Measurements from ENCODE around the gene TMEM231. TPM values are rescaled to one million over a fixed set of nuclear protein-coding genes. Genes with fewer than 3 reads are reported as not detected.
"Not testable (repeated sequence)": the region's sequence is repeated elsewhere in the genome, so short reads cannot be mapped to it uniquely, and the experiment has no call there.

Gene TMEM231
- polyA plus RNA-seq, 3 donors, result 18.3 to 24.9 (median 19.2) TPM

DNA sequence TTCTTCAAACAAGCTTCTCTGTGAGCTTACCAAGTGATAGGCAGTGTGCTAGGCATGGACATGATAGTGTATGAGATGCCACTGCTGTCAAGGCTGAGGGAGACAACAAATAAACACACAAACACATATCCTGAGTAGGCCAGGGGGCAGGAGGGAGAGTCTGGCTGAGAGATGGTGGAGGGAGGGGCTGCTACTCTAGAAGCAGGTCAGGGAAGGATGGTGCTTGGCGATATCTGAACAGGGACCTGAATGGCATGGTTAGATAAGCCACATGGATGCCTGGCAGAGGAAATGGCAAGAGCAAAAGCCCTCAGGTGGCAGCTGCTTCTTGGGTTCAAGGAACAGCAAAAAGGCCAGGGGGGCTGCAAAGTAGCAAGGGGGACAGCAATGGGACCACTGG lies 52.3 kb downstream of the TMEM231 start:
- DNase-seq (ENCODE audit: extremely low read depth in 1 of 11, low read depth in 9 of 11, low spot score in 4 of 11), result no peak

GRCh38 chr16:75502916-75503605 lies 53.0 kb downstream of the TMEM231 start:
- DNase-seq (ENCODE audit: extremely low read depth in 1 of 11, low read depth in 9 of 11, low spot score in 4 of 11), result no peak

DNA sequence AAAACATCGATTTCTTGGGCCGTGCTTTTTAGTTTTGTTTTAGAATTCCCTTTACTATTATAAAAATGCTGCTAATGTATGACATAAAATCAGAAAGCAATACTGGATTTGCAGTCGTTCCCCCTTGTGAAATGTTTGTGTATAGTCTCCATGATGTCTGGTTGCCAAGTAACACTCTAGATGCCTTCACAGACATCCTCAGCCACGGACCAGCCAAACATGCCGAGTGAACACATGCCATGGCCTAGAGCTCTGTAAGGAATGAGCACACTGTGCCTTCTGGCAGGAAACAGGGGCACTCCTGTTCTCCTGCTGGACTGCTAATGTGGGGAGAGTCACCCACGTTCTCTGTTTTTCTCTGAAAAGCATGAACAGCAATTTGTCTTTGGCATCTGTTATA lies 54.2 kb downstream of the TMEM231 start:
- not testable (repeated sequence) for DNase-seq (ENCODE audit: extremely low read depth in 1 of 11, low read depth in 9 of 11, low spot score in 4 of 11)

GRCh38 chr16:75501359-75501758 lies 54.7 kb downstream of the TMEM231 start:
- no peak for DNase-seq (ENCODE audit: extremely low read depth in 1 of 11, low read depth in 9 of 11, low spot score in 4 of 11)

- peak in 1 of 11 donors; percentile 26 for DNase-seq (ENCODE audit: extremely low read depth in 1 of 11, low read depth in 9 of 11, low spot score in 4 of 11)
Observed at GRCh38 chr16:75498605-75499322, 57.3 kb downstream of the TMEM231 start.

DNA sequence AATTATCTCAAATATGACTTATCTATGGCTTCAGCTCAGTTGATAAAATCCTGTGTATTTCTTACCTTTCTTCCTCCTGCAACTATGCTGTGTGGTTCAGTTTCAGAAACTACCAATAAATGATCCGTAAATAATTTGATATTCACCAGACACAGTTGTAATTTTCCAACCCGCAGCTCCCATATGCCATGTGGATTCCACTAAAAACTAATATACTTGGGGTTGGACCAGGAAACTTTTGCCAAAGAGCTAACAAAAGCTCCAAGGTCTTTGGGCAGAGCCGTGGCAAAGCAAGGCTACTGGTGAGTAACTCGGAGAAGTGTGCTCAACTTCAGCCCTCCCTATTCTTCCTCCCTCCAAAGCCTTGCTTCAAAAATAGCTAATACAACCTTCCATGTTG lies 58.5 kb downstream of the TMEM231 start:
- DNase-seq (ENCODE audit: extremely low read depth in 1 of 11, low read depth in 9 of 11, low spot score in 4 of 11), result no peak

GRCh38 chr16:75495076-75495674 lies 60.9 kb downstream of the TMEM231 start, which contains the start of gene CHST6:
CHST6 (minus strand) TSS chr16:75495441; CDS start chr16:75479828, 15,613 bp downstream.
- DNase-seq (ENCODE audit: extremely low read depth in 1 of 11, low read depth in 9 of 11, low spot score in 4 of 11), result peak in 1 of 11 donors; percentile 15

DNA sequence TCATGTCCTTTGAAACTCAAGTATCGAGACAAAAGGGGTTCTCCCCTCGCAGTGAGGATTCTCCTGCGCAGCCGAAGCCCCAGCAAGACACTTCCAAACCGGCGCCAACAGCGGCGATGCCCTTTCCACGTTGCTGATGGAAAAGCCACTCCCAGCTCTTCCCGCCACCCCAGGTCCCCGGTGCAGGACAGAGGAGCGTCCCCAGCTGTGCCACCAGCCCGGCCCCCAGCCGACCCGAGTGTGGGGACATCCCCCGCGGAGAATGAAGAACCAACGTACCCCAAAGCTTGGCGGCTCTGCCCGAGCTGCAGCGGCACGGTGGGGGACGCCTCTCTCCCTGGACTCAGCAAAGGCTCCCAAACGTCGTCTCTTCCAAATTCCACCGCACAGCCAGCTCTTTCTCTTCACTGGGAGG lies 61.4 kb downstream of the TMEM231 start:
- DNase-seq (ENCODE audit: extremely low read depth in 1 of 11, low read depth in 9 of 11, low spot score in 4 of 11), result no peak

DNA sequence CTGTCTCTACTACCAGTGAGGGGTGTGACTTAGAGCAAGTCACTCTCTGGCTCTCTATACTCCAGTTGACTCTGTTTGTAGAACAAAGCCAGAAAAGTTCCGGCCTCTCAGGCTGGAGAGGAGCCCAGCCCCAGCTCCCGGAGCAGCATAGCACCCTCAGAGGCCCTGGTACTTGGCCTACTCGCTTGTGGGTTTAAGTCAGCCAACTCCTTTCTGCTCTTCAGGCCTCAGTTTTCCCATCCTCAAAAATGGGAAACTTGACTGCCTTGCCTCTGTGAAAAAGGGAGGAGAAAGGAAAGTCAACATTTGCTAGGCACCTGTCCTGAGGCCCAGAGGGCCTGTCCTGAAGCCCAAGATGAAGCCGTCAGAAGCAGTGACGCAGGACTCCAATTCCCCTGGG lies 61.9 kb downstream of the TMEM231 start:
- no peak for DNase-seq (ENCODE audit: extremely low read depth in 1 of 11, low read depth in 9 of 11, low spot score in 4 of 11)

DNA sequence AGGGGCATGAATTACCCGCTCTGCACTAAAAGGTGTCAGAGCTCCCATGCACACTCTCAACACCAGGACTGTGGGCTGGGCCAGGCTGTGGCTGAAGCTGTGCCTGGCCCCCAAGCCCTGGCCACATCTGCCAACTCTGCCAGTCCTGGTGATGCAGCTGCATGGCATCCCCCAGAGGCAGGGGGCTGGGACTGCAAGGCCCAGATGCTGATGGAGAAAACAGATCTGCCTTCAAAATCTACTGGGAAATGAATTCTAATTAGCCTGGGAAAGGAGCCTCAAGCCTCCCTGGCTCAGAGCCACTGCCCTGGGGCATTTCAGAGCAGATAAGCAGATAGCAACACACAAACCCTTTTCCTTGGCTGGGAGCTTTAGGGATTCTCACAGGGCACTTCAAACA lies 64.2 kb downstream of the TMEM231 start:
- DNase-seq (ENCODE audit: extremely low read depth in 1 of 11, low read depth in 9 of 11, low spot score in 4 of 11), result no peak

DNA sequence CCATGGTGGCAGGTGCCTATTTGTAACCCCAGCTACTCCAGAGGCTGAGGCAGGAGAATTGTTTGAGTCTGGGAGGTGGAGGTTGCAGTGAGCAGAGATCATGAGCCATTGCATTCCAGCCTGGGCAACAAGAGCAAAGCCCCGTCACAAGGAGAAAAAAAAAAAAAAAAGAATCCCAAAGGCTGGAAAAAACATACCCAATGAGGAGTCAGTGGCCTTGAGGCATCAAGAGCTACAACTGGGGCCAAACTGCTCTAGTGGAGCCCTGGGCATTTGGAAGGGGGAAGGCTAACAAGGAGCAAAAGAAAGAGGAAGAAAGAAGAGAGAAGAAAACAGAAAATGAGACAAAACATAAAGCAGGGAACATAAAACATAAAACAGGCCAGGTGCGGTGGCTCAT lies 67.7 kb downstream of the TMEM231 start:
- DNase-seq (ENCODE audit: extremely low read depth in 1 of 11, low read depth in 9 of 11, low spot score in 4 of 11), result no peak

Other genes starting within 250 kb of the TMEM231 start
- 100 to 1,000 TPM; 156 to 197 (median 173) TPM for gene CFDP1, start 122.7 kb downstream of the TMEM231 start, polyA plus RNA-seq (ENCODE audit: insufficient read length in 3 of 3)
- 10 to 100 TPM; 34.9 to 45.0 (median 41.9) TPM for gene TMEM170A, start 91.6 kb downstream of the TMEM231 start, polyA plus RNA-seq (ENCODE audit: insufficient read length in 3 of 3)
- gene CHST6, start 60.8 kb downstream of the TMEM231 start, polyA plus RNA-seq (ENCODE audit: insufficient read length in 3 of 3), result 1 to 10 TPM in 1 of 3 donors, under 1 TPM in 2; 0.65 to 1.1 (median 0.81) TPM
- gene CHST5, start 20.1 kb downstream of the TMEM231 start, polyA plus RNA-seq (ENCODE audit: insufficient read length in 3 of 3), result under 1 TPM; 0.42 to 0.94 (median 0.70) TPM
- 100 to 1,000 TPM; 171 to 185 (median 175) TPM for gene GABARAPL2, start 10.1 kb upstream of the TMEM231 start, polyA plus RNA-seq (ENCODE audit: insufficient read length in 3 of 3)
- 10 to 100 TPM; 44.4 to 54.9 (median 49.3) TPM for gene ADAT1, start 67.0 kb upstream of the TMEM231 start, polyA plus RNA-seq (ENCODE audit: insufficient read length in 3 of 3)
- gene KARS1, start 91.4 kb upstream of the TMEM231 start, polyA plus RNA-seq (ENCODE audit: insufficient read length in 3 of 3), result 100 to 1,000 TPM; 126 to 150 (median 137) TPM
- gene TERF2IP, start 91.5 kb upstream of the TMEM231 start, polyA plus RNA-seq (ENCODE audit: insufficient read length in 3 of 3), result 10 to 100 TPM; 78.8 to 87.5 (median 84.1) TPM
- under 1 TPM in 2 of 3 donors, not detected in 1; 0.11 to 0.16 TPM for gene CPHXL2, start 120.8 kb upstream of the TMEM231 start, polyA plus RNA-seq (ENCODE audit: insufficient read length in 3 of 3)
- gene DUXB, start 145.2 kb upstream of the TMEM231 start, polyA plus RNA-seq (ENCODE audit: insufficient read length in 3 of 3), result under 1 TPM in 2 of 3 donors, not detected in 1; 0.17 to 0.18 TPM
- gene CPHXL, start 170.2 kb upstream of the TMEM231 start, polyA plus RNA-seq (ENCODE audit: insufficient read length in 3 of 3), result not detected